ENCODE data around the gene BANK1.
A peak's percentile ranks its signal among the peaks of the same experiment; 100 is the strongest.
"Not testable (repeated sequence)": the region's sequence is repeated elsewhere in the genome, so short reads cannot be mapped to it uniquely, and the experiment has no call there.

BANK1 gene

DNA sequence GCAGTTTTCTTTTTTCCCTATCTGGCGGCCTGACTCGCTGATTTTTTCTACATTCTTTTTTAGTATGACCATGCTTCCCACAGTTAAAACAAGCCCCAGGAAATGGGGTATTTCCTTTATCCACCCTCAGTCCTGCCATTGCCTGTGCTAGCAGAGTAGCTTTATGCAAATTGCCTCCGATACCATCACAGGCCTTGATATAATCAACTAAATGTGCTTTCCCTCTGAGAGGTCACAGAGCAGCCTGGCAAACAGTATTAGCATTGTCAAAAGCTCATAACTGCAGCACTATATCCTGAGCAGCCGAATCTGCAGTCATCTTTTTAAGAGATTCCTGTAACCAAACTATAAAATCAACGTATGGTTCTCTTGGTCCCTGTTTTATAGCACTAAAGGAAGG, 115.0 kb downstream of the BANK1 start:
- not testable (repeated sequence) for FAIRE-seq

DNA sequence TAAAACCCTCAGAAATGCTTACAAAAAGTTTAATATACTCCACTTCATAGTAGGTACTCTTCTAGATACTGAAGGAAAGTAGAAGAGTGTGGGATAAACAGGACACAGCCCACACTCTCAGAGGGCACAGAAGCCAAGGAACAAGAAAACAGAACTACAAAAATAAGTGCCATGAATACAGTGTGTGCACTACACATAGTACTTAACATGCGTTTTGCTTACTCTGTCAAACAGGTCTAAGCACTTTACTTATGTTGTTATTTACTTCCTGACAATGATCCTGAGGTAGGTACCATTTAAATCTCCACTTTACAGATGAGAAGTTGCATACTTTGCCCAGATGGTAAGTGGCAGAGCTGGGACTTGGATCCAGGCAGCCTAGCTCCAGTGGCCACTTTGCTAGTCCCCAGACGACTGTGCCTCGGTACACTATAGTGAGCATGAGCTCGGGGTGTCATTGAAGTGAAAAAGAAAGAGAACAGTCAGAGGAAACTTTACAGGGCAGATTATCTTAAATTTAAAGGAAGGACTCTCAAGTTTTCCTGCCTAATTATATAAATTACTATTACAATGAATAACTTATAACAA, 120.3 kb downstream of the BANK1 start:
- FAIRE-seq: no peak

DNA sequence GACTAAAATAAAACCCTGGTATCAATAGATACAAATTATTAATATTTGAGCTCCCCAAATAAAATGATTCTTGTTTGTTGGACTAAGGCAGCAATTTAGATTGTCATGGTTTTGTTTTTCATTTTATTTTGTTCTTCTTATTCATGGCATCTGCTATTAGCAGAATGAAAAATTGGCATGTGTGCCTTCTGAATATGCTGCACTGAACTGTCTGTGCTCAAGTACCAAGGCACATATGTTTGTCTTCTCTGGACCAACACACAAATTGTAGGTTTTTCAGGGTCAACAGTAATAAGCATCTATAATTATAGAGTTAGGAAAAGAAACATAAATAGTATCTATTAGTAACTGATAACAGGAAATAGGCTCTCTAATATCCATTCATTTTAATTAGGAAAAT, 121.1 kb downstream of the BANK1 start:
- no peak for FAIRE-seq

DNA sequence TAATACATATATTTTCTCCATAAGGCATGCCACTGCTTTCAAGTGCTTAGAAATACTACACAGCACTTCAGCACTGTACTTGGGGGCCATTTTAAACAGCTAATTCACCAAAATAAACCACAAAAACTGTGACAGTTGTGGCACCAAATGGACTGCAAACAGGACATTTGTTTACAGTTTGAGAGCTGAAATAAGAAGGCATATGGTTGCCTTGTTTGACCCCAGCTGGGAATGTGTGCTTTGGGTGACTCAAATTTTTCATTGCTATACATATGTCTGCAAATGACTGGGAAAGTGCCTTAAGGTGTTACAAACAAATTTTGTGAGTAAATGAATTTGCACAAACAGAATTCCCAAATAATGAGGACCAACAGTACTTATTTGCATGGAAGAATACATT, 124.2 kb downstream of the BANK1 start:
- FAIRE-seq: no peak

DNA sequence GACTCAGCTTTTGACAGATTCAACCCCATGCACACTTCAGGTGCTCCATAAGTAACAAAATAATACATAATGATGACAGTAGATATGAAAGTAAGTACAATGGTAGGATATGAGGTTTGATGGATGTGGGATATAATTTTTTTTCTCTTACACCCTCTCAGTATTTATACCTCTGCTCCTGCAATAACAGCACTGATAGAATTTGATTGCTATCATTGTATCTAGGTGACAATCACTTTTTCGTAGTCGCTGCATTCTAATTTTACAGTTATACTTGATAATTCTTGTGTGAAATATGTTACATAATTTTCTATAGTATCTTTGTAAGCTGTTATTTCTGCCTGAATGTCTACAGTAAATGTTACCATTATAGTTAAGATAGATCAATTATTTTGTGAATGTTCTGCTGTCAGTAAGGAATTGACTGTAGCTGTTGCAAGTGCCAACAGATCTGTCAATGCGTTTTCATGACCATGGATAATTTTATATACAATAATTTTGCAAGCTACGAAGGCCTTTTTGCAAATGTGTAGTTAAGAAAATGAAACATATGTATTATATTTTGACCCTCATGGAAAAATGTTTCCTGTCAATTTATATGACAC, 128.9 kb downstream of the BANK1 start:
- FAIRE-seq: no peak

DNA sequence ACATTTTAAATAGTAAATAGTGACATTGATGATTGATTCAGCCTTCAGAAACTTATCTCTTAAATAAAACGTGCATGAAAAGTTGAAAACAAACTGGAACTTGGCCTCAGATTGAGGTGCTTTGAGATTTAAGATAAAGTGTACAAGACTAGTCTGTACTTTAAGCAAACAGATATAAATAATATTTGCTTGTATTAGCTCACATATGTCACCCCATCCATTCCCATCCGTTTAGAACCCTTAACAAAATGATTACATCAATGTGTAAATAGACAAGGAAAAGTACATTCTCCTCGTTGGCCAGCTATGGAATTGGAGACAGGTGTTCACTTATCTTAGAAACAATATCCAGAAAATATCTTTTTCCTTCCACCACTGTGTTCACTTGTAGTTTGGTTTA, 130.8 kb downstream of the BANK1 start:
- no peak for FAIRE-seq

DNA sequence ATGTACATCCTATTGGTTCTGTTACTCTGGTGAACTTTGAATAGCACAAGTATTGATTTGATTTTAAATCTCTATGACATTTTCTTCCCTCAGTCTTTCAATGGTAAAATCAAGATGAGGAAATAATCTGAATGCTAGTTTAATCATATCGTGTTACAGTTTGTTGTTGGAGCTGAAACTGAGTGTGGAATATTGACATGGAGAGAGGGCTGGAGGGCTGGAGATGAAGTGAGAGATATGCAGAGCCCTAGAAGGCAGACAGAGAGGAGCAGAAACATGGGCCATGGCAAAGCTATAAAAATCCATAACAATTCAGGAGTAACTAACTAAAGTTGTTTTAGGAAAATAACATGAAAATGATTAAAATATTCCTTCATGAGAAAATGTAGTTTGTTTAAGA, 141.1 kb downstream of the BANK1 start:
- FAIRE-seq: no peak

DNA sequence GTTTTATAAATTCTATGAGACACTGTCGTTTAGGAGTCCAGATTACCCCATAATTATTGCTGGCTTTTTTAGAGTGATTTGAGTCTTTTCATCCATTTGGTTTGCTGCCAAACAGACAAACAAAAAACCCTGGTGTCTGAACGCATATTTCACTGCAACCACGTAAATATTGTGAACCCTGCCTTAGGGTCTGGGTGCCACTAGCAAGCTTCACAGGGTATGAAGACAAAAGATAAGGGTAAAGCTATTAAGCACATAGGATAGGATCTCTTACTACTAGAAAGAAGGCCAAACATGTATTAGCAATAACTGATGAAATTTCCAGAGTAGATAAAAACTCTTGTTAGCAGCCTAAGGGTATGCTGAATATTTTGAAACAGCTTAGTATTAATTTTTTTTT, 143.3 kb downstream of the BANK1 start:
- no peak for FAIRE-seq

DNA sequence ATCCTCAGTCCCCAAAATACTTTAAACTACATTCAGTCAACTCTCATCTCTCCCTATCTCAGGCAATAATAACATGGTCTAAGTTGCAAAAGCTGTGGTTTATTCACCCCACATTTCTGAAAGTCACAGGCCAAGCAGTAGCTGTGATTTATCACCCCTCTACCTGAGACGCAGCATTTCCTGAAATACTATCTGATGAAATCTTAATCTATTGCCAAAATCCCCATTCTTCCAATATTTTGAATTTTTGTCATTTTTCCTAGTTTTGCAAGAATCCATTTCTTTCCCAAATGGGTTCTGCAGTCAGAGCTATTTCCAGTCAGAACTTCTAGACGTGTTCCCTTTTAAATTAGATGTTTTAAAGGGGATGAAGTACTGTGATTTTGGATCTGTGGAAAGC, 148.3 kb downstream of the BANK1 start:
- FAIRE-seq: no peak

DNA sequence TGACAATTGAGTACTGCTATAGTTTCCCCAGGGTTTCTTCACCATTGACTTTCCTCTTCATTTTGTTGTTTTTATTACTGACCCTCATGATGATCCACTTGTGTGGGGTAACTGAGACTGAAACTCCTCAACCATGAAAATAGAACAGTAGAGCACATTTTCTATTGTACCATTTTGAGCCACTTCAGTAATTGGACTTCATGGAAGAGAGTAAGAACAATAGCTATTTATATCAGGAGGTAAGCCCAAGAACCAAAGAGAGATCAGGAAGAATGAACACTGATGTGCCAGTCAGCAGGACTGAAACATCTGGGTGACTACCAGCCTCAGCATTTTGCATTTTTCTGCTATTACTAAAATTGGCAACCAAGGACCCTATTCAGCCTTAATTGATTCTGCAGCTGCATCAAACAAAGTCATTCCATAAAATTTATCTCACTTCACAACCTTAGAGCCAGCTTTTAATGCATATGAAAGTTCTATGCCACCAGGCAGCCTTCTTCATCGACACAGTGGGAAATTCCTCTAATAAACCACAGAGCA, 151.4 kb downstream of the BANK1 start:
- FAIRE-seq: no peak

DNA sequence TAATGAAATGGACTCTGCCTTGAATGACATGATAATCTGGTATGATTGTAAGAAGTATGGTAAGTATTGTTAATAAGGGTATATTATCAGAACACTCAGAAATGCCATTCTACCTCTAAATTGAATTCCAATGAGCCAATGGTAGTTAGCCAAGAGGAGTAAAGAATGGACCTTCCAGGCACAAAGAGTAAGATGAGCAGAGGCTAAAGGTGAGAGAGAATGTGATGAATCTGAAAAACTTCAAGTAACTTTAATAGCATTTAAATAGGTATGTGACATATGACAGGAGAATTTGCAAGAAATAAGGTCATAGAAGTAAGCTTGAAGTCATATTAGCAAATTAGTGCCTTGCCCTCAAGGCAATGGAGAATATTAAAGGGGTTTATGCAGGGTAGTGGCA, 152.4 kb downstream of the BANK1 start:
- no peak for FAIRE-seq

DNA sequence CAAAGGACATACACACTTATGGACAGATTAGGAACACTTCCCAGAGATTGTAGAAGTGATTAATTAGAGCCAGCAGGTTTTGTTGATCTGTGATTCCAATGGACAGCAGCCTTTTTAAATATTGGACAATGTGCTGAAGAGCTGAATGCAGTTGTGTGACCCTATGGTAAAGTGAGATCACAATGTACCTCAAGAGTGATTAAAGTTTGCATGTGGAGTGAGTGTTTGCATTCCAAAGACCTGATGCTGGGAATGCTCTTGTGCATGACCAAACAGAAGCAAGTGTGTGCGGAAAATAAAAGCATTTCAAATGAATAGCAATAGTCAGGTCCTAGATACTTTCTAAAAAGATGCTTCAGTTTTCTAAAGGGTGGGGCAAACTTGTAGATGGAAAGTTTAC, 154.1 kb downstream of the BANK1 start:
- no peak for FAIRE-seq

DNA sequence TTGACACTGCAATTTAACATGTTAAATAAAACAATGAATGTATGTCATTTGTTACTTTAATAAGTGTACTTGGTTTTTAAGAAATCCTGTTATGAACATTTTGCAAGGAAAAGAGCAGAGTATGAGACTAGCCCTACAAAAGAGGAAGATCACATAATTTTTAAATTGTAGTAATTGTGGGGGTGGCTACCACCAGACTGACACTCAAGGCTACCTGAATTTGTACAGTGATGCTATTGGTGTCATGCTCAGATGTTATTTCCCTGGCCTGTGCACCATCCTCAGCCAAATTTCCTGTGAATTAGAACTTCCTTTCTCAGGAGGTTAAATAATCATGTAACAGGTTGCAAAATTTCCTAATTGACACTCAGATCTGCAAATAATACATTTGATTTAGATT, 157.5 kb downstream of the BANK1 start:
- FAIRE-seq: no peak

DNA sequence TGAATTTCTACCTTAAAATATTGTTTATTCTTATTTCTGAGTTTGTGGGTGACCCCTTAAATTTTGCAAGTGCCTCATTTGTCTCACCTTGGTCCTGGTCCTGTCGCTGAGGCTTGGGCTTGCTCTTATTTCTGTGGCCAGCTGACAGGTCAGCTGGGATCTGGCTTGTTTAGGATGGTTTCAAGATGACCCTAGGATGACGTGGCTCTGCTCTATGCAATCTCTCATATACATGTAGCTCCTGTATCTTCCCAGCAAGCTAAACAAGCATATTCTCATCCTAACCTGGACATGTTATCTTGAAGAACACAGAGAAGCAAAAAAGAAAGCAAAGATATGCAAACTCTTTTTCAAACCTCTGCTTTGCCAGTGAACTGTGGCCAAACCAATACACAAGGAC, 158.4 kb downstream of the BANK1 start:
- no peak for FAIRE-seq

DNA sequence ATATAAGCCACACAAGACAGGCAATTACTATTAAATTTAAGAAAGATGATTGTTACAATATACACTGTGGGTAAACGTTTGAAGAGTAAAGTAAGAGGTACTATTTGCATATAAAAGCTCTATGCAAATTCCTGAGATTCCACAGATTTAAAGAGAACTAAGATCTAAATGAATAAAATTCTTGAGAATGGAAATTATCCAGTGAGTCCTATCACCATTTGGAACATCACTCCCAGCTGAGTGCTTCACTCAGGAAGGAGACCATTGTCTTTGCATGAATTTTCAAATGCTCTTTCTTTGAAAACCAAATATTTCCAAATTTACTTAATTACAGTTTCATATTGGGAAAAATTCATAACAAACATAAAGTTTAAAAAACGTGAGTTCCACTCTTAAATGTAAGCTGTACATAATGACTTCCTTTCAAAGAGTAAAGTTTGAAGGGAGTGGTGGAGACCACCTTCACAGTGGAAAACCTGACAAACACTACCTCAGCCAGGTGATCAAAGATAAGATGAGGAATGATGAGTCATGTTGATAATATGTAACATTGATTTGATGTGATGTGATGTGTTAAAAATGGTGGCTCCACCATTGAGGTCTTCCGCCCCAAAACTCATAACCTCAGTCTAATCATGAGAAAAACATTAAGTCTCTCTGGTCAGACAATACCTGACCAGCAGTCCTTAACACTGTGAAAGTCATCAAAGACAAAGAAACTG, 159.9 kb downstream of the BANK1 start:
- no peak for FAIRE-seq

DNA sequence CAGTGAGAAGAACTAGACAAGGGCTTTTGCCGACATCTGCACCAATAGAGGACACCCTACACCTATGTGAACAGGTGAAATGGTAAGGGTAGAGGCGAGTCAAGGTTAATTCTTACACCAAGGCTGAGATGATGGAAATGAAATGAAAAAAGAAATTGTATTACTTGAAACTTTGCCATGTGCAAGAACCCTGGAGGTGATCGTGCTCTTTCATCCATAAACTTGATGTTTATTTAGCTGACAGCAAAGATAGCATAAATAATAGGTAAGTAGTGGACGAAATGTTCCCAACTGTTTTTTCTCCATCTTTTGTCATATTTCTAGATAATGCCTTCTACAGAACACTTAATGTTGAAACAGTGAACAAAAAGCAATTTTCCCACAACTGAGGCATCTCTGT, 162.5 kb downstream of the BANK1 start:
- FAIRE-seq: no peak

DNA sequence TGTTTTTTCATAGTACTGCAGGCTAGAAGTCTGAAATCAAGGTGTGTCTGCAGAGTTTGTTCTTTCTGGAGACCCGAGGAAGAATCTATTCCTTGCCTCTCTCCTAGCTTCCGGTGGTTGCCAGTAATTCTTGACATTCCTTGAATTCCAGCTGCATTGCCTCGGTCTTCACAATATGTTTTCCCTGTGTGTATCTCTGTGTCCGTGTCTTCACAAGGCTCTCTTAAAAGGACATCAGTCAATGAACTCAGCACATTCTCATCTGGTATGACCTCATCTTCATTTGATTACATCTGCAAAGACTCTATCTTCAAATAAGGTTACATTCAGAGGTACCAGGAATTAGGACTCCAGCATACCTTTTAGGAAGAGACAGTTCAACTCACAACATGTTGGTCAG, 163.4 kb downstream of the BANK1 start:
- FAIRE-seq: peak; percentile 87

DNA sequence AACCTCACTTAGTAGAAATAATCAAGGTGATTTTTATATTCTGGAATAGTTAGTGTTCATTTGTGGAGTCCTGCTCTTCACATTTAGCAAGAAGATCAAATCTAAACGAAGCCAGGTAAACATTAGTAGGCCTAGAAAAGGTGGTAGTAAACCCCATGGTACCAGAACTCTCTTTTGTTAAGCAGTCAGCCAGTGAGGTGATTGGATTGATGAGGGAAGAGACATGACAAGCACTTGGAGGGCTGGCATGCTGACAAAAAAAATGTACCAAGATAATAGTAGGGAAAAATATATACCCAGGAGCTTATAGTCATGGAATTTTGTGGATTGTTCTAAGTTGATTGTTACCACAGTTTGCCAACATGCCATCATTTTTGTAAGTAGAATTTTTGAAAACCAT, 163.8 kb downstream of the BANK1 start:
- FAIRE-seq: no peak

DNA sequence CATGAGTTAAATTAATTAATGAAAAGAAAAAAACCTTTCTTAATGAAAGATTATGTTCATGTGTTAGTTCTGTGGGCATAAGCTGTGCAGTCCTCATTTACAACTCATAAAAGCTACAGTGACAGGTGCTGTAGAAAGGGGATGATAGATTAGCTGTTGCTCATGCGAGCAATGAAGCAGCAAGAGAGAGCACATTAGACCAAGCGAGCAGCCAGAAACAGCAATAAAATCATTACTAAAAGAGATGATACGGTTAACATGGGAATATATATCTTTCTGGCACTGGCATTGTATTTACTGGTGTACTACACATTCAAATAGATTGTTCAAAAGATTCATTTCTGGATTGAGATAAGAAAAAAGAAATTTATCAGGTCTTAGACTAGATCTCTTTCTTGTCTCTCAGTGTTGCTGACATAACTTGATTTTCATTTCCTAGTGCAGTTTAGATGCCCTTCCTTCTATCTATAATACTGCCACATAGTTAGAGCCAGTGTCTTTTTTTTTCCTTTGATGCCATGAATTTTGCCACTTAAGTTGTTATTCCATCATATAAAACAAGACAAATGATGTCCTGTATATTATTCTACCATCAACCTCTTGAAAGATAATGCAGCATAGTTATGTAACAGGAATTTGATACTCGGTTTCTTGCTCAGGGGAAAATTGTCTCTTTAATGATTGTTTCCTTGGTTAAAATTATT, 164.6 kb downstream of the BANK1 start:
- peak; percentile 99 for FAIRE-seq

DNA sequence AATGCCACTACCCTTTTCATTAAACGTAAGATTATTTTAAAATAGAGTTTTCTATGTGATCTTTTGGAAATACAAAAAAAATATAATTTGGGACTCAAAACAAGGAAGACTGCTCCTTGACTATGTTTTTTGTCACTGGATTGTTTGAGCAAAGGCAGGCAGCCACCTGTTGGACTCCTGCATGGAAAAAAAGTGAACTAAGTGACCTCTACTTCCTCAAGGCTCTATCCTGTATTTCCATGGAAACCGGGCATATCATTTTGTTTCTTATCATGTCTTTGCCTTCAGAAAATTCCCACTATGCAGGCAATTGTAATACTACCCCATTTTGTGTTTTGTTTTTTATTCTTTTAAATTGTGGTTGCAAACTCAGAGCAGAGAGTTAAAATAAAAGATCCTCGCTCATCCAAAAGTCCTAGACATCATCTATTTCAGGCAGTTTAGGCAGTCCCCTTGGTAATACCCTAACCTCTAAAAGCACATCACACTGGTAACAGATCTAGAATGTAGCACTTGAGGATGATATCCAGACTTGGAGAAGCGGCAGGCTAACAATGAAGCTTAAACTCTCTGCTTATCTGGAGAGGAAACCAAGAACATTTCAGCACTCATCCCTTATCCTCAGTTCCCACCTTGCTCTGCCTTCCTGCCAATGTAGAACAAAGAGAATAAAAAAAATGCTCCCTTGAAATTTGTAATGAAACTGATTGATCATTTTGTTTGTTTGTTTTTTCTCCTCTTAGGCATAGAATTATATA, 165.7 kb downstream of the BANK1 start:
- no peak for FAIRE-seq

DNA sequence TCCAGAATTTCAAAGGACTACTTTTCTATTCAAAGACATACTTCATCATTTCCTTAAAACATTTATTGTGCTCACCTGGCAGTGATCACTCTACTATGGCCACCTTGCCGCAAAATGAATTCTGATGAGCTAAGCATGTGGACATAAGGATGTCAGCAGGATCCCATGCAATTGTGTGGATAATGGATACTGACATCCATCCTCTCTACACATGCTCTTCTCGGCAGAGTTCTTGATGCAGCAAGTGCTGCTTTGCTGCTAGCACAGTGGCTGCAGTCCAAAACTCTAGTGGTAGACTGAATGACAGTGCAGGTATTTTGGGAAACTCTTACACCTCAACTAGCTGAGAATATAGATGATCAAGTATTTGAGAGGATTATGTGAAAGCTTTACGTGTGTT, 168.0 kb downstream of the BANK1 start:
- no peak for FAIRE-seq

DNA sequence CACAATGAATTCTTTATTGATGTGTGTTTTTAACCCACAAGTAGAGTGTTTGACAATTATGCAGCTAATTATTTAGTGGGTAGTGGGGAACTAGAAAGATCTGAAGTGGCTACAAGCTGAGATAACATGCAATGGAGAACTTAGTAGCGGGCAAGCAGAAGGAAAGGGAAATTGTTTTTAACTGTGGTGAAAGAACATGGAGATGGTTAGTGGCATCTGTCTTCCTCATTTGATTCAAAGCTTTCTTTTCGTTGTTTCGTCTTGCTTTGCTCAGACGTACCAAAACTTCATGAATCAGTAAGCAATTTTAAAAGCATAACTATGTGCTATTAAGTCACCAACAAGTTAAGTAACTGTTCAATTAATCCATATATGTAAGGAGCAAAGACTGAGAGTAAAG, 169.9 kb downstream of the BANK1 start:
- FAIRE-seq: no peak

DNA sequence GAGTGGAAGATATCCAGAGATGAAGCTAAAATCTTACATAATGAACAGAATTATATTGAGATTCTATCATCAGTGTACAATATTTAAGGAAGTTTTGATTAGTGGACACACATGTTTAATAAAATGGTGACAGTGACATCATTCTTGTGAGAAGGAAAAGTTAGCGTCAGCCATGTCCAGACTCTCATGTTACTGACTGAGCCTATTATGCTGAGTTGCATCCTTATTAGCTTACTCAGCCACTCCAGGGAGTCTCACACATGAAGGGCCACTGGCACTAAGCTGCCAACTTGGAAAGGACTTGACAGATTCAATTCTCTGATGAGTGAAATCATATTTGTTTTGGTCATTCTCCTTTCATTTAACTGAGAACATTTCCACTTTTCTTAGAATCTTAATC, 170.6 kb downstream of the BANK1 start:
- peak; percentile 94 for FAIRE-seq
